Measurements from ENCODE around the gene PPDPF.

PPDPF gene

DNA sequence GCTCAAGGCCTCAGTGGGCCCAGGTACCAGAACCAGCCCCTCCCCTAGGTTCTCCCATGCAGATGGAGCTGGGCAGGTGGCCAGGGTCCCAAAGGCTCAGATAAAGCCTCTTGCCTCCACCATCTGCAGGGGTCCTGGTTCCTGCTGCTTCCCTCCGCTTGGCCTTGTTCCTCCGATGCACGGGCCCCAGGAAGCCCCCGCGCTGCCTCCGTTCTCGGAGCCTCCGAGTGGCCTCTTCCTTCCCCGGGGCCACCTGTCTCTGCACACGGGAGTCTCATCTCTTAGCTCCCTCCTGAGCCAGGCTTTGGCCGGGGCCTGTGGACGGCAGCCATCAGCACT, 18.5 kb downstream of the PPDPF start:
- no peak for DNase-seq

DNA sequence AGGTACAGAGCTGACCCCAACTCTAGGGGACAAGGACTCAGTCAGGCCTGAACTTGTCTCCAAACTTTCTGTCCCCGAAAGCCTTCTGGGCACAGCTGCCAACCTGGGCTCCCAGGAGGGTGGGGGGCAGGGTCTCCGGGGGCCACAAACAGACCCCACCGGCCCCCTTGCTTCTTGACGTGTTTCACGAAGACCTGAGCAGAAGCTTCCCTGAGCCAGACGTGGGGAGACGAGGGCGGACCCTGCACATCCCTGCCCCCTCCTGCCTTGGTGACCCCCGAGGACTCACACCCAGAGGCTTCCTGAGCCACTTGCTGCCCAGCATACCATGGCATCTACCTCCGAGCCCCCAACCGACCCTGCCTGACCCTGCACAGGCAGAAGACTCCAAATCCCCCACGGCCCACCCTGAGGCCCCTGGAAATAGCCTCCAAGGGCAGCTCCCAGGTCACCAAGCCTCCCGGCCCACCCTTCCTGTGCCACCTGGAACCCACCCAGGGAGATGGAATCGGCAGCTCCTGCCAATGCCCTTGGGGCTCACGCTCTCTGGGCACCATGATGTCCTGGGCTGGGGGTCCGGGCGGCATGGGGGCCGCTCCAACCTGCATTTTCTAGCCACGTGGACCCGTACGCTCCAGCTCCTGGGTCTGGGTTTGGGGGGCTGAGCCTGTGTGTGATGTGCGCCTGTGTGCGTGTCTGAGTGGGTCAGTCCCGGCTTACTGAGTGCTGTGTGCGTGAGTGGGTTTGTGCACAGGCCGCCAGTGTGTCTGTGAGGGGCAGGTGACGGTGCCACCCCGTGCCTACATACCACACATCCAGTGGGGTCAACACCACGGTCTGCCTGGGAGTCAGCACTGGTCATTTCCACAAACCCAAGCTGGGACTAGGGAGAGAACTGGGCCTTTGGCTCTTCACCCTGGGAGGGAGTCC, 19.1 kb downstream of the PPDPF start:
- DNase-seq = no peak

DNA sequence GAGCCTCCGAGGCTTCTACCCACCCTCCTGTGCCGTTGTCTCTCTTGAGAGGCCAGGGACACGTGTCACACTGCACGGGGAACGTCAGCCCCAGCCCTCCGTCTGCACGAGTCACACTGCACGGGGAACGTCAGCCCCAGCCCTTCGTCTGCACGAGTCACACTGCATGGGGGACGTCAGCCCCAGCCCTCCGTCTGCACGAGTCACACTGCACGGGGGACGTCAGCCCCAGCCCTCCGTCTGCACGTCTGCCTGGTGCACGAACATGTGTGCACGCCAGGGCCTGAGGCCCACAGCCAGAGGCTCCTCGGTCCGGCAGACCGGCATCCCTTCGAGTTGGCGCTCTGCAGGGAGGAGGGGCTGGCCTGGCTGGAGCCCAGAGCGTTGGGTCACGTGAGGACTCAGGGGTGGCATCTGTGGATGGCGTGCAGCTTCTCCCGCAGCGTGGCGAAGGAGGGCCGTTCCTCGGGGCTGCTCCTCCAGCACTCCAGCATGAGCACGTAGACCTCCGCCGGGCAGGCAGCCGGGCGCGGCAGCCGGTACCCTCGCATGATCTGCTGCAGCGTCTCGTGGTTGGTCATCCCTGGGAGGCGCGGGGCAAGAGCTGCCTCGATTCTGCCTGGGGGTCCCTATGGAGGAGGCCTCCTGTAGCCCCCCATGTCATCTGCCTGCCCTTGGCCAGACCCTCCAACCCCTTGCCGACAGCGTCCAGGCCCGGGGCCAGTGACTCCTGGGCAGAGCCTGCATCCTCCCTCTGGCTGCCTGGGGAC, 20.0 kb downstream of the PPDPF start:
- peak; percentile 16 for DNase-seq

DNA sequence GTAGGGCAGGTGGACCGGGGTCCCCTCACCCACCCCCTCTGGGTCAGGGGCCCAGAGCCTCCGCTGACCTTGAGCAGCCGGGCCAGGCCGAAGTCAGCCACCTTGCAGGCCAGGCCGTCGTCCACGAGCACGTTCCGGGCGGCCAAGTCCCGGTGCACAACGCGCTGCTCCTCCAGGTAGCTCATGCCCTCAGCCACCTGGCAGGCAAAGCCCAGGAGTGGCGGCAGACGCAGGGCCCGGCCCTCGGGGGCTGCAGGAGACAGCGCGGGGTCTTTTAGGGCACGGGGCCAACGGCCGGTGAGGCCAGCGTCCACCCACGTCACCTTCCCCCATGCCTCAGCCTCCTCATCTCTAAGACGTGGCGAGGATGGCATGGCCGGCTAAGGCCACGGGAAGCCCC, 20.8 kb downstream of the PPDPF start:
- no peak for DNase-seq

DNA sequence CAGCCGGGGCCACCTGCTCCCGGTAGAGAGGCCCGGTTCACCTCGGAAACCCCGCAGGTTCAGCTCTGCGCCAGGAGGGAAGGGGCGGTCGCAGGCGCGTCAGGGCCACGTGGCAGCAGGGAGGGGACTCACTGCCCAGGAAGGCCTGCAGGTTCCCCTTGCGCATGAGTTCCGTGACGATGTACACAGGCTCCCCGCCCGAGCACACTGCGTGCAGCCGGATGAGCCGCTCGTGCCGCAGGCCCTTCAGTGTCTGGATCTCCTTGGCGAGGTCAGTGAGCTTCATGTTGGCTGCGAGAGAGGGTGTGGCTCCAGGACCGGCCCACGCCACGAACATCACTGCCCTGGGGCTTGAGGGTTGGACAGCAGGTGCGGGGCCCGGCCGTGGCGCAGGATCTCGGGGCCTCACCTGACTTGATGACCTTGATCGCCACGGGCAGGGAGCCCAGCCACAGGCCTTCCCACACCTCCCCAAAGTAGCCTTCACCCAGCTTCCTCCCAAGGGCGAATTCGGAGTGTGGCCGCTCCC, 21.5 kb downstream of the PPDPF start:
- DNase-seq = no peak

DNA sequence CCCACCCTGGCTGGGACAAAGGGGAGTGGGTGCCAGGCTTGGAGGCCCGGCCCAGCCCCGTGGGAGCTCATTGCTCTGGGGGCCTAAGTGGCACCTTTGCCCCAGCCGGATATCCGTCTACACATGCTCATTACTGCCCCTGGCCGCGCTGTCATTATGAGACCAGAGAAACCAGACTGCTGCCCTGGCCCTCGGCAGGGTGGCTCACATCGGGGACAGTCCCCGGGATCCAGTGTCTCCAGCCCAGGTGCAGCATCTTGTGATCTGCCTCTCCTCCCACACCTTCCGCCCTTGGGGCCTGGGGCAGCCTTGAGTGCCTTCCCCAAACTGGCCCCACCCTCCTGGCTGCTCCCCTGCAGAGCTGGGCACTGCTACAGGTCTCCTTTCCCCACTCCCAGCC, 22.1 kb downstream of the PPDPF start:
- no peak for DNase-seq

DNA sequence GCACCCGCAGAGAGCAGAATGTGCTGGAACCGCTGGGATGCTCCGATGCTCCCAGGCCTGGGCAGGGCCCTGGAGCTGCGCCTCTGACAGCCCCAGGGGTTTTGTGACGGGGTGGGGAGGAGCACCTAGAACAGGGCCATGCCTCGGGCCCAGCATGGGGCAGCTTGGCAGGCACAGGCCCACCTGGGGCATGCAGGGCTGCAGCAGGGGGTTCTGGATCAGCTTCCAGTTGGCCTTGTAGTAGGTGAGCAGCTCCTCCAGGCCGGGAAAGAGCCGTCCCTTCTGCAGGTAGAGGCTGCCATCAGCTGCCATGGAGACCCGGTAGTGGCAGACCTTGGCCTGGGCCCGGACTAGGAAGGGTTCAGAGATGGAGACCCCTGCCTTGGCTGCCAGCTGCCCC, 22.6 kb downstream of the PPDPF start:
- DNase-seq = no peak

DNA sequence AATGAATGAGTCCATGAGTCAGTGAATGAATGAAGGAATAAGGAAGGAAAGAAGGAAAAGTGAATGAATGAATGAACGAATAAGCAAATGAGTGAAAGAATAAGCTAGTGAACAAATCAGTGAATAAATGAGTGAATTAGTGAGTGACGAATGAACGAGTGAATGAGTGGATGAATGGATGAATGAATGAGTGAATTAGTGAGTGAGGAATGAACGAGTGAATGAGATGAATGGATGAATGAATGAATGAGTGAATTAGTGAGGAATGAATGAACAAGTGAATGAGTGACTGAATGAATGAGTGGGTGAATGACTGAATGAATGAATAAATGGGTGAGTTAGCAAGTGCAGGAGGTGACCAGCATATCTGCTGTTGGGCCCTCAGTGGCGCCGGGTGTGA, 23.2 kb downstream of the PPDPF start:
- DNase-seq = no peak

DNA sequence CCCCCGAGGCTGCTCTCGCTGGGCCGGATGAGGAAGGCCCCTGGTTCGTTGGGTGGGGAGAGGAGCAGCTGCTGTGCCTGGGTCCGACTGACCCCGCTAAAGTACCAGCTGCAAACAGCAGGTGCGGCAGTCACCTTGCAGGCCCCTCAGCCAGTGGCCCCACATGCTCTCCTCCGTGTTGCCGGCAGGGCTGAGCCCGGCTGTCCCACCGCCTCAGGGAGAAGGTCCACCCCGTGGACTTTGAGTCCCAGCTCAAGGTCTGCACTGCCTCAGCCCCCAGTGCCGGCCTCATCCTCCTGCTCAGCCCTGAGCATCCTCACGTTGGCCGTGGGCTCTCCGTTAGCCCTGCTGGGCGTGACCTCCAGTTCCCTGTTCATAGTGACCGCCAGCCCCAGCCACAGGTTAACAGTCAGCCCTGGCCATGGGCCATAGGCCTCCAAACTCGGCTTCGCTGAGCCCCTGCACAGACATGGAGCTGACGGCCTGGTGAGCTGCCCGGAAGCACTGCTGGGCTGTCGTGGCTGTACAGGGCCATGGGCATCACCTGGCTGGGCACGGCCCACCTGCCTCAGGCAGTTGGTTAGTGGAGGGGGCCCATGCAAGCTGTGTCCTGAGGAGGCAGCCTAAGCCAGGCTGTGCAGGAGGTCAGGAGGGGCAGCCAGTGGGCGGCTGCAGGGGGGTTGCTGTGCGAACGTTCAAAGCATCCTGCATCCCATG, 23.8 kb downstream of the PPDPF start:
- no peak for DNase-seq

DNA sequence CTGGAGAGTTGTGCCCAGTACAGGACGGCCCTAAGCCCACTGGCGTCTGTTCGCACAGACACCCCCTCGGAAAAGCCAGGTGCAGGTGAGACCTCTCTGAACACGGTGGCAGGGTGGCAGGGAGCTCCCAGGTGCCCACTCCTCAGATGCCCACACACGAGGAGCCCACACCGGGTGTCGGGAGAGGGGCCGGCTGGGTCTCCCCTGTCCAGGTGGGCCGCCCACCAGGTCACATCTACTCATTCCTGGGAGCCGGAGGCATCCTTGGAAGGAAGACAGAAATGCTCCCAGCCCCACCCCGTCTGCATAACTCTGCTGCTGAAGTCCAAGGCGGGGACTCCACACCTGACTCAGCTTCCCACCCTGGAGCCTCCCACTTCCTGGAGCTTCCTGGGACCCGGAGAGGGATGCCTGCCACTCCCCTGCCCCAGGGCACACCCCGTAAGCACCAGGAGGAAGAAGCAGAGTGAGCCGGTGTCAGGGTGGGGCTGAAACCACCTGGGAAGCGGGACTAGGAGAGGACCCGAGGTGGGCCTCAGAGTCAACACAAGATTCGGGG, 24.5 kb downstream of the PPDPF start:
- no peak for DNase-seq

DNA sequence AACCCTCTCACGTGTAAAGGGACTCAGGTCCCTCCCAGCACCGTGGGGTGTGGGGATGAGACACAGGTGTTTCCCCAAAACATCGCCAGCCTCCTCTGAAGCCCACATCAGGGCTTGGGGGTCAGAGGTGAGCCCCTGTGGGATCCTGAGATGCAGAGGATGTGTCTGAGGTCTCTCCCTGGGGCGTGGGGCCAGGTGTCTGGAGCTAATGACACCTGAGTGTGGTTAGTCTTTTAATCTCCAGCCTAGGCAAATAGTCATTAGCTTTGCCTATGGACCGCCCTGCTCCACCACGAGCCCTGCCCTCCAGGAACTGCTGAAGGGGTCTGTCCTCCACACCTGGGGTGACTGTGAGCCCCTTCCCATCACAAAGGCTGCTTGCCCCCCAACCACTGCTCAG, 25.2 kb downstream of the PPDPF start:
- no peak for DNase-seq

DNA sequence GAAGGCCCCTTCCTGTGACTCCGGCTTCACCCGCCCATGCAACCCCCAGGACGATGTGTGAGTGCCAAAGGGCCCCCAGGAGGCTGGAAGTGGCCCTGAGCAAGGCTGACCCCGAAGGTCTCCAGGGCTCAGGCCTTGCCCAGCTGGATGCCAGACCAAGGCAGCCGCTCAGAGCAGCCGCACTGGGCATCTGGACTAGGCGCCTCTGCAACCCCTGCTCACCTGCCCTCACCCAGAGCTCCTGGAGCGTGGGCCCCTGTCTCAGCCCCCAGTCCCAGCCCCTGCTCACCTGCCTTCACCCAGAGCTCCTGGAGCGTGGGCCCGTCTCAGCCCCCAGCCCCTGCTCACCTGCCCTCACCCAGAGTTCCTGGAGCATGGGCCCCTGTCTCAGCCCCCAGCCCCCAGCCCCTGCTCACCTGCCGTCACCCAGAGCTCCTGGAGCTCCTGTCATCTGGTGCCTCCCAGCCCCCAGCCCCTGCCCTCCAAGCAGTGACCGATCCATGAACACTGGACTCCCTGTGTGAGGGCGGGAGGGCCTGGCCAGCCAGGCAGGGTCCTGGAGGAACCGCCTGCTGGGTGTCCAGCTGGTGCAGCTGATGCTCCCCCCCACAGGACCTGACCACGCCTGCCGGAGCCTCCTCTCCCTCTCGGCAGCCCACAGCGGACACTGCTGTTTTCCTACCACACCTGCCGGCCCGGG, 25.8 kb downstream of the PPDPF start:
- DNase-seq = no peak

DNA sequence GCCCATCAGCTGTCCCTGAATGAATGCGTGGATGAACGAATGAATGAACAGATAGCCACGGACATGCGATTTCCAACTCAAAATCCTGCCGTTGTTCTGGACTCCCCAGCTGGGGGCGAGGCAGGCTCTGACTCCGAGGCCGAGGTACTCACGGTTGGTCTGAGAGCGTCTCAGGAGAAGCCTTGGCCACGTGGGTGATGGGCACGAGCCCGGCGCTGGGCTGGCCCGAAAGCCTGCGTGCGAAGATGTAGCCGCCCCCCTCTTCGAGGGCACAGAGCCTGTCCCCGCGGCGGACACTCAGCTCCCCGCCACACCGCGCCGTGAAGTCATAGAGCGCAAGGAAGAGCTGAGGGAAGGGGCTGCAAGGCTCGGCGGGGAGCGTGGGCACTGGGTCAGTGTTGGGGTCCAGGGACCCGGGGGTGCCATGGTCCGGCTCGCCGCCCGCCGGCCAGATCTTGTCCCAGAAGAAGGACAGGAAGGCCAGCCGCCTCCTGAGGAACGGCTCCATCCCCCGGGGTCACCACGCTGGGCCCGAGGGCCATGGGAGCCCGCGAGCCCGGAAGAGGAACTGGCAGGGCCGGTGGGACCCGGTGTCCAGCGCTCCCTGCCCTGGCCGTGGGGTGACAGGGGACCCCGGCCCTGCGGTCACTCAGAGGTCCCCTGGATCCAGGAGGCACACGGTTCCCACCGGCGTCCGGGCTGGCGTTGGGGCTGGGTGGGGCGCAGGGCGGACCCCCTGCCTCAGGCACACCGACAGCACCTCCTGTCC, 26.6 kb downstream of the PPDPF start:
- DNase-seq = no peak

DNA sequence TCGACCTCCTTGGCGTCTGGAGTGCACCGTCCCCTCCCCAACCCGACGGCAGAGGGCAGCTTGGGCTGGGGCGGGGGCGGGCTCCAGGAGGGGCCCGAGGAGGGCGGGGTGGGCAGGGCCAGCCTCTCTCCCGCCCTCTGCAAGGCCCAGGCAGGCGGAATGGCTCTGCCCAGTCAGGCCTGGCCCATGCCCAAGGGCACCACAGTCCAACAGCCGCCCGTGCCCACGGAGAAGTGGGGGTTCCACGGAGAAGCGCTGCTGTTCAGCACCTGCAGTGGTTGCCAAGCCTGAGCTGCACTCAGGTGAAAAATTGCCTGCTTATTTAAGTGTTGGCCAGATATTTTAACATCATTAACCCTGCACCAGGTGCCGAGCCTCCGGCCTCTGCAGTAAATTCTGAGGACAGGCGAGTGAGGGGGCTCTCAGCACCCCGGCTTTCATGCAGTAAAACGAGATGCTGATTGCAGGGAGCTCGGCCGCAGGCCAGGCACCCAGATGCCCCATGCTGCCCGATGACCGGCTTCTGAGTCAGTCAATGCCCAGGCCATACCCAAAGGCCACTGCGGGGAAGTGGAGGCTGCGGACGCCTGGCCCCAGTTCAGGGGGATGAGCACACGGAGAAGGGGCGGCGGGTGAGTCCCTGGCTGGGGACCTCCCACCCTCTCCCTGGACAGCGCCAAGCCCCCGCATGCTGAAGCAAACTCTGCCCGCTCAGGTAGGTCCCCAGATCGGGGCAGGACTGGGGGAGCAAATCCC, 27.3 kb downstream of the PPDPF start, which contains the start of gene SRMS:
SRMS (minus strand) TSS at position 25 of the 756 bp plus-strand sequence. CDS start 286 bp downstream, outside the sequence.
- no peak for DNase-seq

DNA sequence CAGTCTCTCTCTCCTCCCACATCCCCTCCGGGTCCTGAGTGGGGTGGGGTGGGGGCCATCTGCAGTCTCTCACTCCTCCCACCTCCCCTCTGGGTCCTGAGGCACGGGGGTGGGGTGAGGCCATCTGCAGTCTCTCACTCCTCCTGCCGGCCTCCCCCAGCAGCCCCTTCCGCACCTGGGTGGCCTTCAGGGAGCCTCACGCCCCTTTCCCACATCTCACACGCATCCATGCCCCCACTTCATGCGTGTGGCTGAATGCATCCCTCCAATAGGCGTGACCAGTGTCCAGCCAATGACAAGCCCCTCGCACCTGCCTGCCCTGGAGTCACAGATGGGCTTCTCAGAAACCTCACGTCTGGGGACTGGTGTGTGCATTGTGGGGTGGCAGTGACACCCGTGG, 28.0 kb downstream of the PPDPF start:
- DNase-seq = no peak

DNA sequence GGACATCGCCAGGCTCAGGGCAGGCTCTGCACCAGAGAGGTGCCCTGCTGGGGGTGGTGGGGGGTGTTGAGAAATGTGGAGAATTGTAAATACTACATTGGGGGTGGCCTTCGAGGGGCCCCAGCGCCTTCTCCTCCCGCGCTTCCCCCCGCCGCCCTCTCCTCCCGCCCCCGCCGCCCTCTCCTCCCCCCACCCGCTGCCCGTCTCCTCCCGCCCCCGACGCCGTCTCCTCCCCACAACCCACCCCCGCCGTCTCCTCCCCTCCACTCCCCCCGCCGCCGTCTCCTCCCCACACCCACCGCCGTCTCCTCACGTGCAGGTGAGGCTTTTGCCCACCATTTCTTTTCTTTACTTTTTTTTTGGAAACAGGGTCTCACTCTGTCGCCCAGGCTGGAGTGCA, 28.5 kb downstream of the PPDPF start:
- no peak for DNase-seq

DNA sequence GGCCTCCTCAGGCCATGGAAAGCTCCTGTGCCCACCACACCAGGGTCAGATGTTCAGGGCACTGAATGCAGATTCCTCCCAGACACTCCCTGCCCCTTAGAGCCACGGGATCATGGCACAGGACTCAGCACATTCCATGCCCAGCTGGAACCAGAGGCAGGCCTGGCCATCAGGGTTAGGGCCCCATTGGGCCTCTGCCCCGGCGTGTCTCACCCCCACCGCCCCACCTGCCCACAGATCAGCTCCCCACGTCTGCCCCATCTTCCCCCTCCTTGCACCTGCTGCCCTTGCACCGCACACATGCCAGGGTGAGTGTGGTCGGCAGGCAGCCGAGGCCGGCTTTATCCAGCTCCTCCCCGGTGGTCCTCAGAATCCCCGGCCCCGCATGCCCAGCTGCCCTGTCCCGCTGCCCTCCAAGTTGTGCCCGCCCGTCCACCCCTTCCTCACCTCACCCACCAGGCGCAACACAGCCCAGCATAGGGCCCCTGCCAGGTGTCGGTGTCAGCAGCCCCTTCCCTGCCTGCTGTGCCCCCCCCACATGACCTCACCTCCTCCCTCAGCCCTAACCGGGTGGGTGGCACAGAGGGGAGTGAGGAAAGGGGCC, 29.2 kb downstream of the PPDPF start:
- no peak for DNase-seq

DNA sequence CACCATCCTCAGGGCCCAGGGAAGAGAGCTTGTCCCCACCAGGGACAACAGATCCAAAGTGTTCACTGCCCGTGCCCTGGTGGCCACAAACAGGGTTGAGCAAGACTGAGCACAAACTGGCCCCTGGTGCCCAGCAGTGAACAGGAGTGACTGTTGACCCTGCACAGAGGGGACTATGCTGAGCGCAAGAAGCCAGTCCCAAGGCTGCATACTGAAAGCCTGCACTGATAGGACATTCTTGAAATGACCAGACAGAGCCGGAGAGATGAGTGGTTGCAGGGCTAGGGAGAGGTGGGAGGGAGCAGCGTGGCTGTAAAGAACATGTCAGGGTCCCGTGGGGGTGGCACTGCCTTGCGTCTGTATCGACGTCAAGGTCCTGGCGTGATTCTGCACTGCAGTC, 30.5 kb downstream of the PPDPF start:
- DNase-seq = no peak

DNA sequence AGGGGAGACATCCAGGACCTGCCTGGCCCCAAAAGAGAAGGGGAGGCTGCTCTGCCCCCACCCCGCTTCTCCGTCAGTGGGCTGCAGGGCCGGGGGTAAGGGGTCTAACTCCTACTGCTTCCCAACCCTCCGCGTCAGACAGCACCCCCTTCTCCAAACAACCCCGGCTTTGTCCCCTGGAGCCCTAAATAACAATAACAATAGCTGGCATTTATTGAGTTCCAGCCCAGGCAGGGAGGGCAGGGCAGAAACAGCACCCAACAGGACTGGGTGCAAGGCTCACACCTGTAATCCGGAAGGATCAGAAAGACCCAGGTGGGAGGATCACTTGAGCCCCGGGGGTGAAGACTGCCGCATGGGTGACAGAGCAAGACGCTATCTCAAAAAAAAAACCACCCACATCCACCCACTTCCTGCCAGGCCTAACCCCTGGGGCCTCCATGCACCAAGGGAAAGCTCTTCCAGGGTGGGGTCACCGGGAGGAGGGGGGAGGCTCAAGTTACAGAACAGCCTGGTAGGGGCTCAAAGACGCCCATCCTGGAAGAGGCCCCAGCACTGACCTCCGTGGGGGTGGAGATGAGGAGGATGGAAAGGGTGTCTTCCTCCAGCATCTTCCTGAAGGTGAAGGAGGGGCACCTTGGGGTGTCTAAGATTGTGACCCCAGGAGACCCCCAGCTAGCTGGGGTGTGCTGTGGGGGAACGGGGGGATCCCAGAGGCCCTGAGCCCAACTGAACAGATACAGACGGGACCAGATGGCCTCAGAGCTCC, 32.1 kb downstream of the PPDPF start:
- no peak for DNase-seq
